Loucy (cell line): ENCODE results near the gene PLPPR4.

Source experiments
- H2AFZ ChIP-seq: fragments of 200-600 bp; sonication (generic); 2 replicates; pipeline ENCODE4 v1.6.0; 2016; ENCODE audit warnings: antibody characterized with exemption, mild to moderate bottlenecking, low read length, moderate library complexity
- H3F3A ChIP-seq: fragments of 200-600 bp; 2 replicates; pipeline ENCODE4 v1.6.0; 2016; ENCODE audit warnings: antibody characterized with exemption, low read depth, mild to moderate bottlenecking
- H3K27me3 ChIP-seq: fragments of 200-600 bp; sonication (generic); 2 replicates; pipeline ENCODE4 v1.6.1; 2014; ENCODE audit warnings: low read length, mild to moderate bottlenecking; ENCODE audit not compliant: insufficient read depth, poor library complexity, severe bottlenecking
- H3K36me3 ChIP-seq: fragments of 200-600 bp; sonication (generic); 2 replicates; pipeline ENCODE4 v1.6.1; 2016; ENCODE audit warnings: low read length; ENCODE audit not compliant: insufficient read depth
- H3K4me1 ChIP-seq: fragments of 200-600 bp; sonication (generic); 2 replicates; pipeline ENCODE4 v1.5.1; 2014; ENCODE audit warnings: low read length, mild to moderate bottlenecking; ENCODE audit not compliant: insufficient read depth, poor library complexity, severe bottlenecking
- H3K4me2 ChIP-seq: fragments of 200-600 bp; sonication (generic); 2 replicates; pipeline ENCODE4 v1.6.0; 2014; ENCODE audit warnings: antibody characterized with exemption, low read length, low read depth, mild to moderate bottlenecking; ENCODE audit not compliant: poor library complexity, severe bottlenecking
- H3K4me3 ChIP-seq: fragments of 200-600 bp; sonication (generic); 2 replicates; pipeline ENCODE4 v1.5.1; 2014; ENCODE audit warnings: low read length, mild to moderate bottlenecking, mixed read lengths; ENCODE audit not compliant: poor library complexity, severe bottlenecking
- H3K79me2 ChIP-seq: fragments of 200-600 bp; sonication (generic); 2 replicates; pipeline ENCODE4 v1.6.1; 2014; ENCODE audit warnings: low read length; ENCODE audit not compliant: insufficient read depth
- H3K9ac ChIP-seq: fragments of 200-600 bp; sonication (generic); 2 replicates; pipeline ENCODE4 v1.6.0; 2014; ENCODE audit warnings: mild to moderate bottlenecking, low read depth, low read length, moderate library complexity; ENCODE audit not compliant: poor library complexity, severe bottlenecking
- H3K9me2 ChIP-seq: fragments of 200-600 bp; sonication (generic); replicated peaks from 2 replicates; pipeline ENCODE4 v1.6.1; 2016; ENCODE audit warnings: low read depth, low read length, mixed read lengths
- H3K9me3 ChIP-seq: fragments of 200-600 bp; sonication (generic); 2 replicates; pipeline ENCODE4 v1.6.1; 2014; ENCODE audit warnings: mild to moderate bottlenecking, antibody characterized with exemption, low read length, low read depth; ENCODE audit not compliant: insufficient read depth
- H4K20me1 ChIP-seq: fragments of 200-600 bp; sonication (generic); 2 replicates; pipeline ENCODE4 v1.6.0; 2014; ENCODE audit warnings: antibody characterized with exemption, low read length, mild to moderate bottlenecking; ENCODE audit not compliant: insufficient read depth, poor library complexity, severe bottlenecking
- EZH2phosphoT487 ChIP-seq: fragments of 200-600 bp; IDR thresholded peaks from 2 replicates; pipeline ENCODE4 v1.6.1; 2018; ENCODE audit warnings: antibody characterized with exemption, mild to moderate bottlenecking, moderate library complexity, borderline replicate concordance
- TF ChIP-seq, protein P1 (sequence below): fragments of 200-600 bp; sonication (generic); conservative IDR thresholded peaks from 2 replicates; pipeline ENCODE4 v1.5.1; 2014; ENCODE audit warnings: mild to moderate bottlenecking, antibody characterized with exemption, low read length

The PLPPR4 gene

GRCh38 chr1:99352821-99353220 lies 88.5 kb downstream of the PLPPR4 start:
- H4K20me1 ChIP-seq: no peaks in the 10 kb centered on the region
- H3K9ac ChIP-seq: no peak overlapping the region
- H2AFZ ChIP-seq: no peak overlapping the region
- no peaks in the 10 kb centered on the region for H3F3A ChIP-seq
- no peak overlapping the region for H3K4me3 ChIP-seq
- H3K9me3 ChIP-seq: no peaks in the 10 kb centered on the region
- no peaks in the 10 kb centered on the region for H3K36me3 ChIP-seq
- TF ChIP-seq EZH2phosphoT487: no peak
- TF ChIP-seq, protein P1, sequence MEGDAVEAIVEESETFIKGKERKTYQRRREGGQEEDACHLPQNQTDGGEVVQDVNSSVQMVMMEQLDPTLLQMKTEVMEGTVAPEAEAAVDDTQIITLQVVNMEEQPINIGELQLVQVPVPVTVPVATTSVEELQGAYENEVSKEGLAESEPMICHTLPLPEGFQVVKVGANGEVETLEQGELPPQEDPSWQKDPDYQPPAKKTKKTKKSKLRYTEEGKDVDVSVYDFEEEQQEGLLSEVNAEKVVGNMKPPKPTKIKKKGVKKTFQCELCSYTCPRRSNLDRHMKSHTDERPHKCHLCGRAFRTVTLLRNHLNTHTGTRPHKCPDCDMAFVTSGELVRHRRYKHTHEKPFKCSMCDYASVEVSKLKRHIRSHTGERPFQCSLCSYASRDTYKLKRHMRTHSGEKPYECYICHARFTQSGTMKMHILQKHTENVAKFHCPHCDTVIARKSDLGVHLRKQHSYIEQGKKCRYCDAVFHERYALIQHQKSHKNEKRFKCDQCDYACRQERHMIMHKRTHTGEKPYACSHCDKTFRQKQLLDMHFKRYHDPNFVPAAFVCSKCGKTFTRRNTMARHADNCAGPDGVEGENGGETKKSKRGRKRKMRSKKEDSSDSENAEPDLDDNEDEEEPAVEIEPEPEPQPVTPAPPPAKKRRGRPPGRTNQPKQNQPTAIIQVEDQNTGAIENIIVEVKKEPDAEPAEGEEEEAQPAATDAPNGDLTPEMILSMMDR: no peak
- H3K9me2 ChIP-seq: no peaks in the 10 kb centered on the region
- no peaks in the 10 kb centered on the region for H3K79me2 ChIP-seq
- no peaks in the 10 kb centered on the region for H3K4me1 ChIP-seq
- no peaks in the 10 kb centered on the region for H3K27me3 ChIP-seq
- H3K4me2 ChIP-seq: no peak overlapping the region

GRCh38 chr1:99358770-99359169 lies 94.5 kb downstream of the PLPPR4 start:
- Histone ChIP-seq H3K79me2 (no peaks in the 10 kb centered on the region), H2AFZ (no peak overlapping the region), H4K20me1 (no peaks in the 10 kb centered on the region), H3F3A (no peaks in the 10 kb centered on the region), H3K27me3 (no peaks in the 10 kb centered on the region), H3K9me3 (no peaks in the 10 kb centered on the region), H3K4me3 (no peak overlapping the region), H3K36me3 (no peaks in the 10 kb centered on the region), H3K4me2 (no peak overlapping the region), H3K4me1 (no peaks in the 10 kb centered on the region), H3K9me2 (no peaks in the 10 kb centered on the region), H3K9ac (no peak overlapping the region)
- no peak for TF ChIP-seq EZH2phosphoT487
- TF ChIP-seq, protein P1: no peak
